ENCODE results near the gene DCTPP1.
"Not testable (repeated sequence)": the region's sequence is repeated elsewhere in the genome, so short reads cannot be mapped to it uniquely, and the experiment has no call there.

DNA sequence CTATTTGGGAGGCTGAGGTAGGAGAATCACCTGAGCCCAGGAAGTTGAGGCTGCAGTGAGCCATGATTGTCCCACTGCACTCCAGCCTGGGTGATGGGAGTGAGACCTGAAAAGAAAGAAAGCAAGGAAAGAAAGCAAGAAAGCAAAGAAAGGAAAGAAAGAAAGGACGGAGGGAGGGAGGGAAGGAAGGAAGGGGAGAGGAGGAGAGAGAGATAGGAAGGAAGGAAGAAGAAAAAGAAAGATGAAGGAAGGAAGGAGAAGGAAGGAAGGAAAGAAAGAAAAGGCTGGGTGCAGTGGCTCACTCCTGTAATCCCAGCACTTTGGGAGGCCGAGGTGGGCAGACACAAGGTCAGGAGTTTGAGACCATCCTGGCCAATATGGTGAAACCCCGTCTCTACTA lies 47.9 kb upstream of the DCTPP1 start:
- TF ChIP-seq, protein P1, sequence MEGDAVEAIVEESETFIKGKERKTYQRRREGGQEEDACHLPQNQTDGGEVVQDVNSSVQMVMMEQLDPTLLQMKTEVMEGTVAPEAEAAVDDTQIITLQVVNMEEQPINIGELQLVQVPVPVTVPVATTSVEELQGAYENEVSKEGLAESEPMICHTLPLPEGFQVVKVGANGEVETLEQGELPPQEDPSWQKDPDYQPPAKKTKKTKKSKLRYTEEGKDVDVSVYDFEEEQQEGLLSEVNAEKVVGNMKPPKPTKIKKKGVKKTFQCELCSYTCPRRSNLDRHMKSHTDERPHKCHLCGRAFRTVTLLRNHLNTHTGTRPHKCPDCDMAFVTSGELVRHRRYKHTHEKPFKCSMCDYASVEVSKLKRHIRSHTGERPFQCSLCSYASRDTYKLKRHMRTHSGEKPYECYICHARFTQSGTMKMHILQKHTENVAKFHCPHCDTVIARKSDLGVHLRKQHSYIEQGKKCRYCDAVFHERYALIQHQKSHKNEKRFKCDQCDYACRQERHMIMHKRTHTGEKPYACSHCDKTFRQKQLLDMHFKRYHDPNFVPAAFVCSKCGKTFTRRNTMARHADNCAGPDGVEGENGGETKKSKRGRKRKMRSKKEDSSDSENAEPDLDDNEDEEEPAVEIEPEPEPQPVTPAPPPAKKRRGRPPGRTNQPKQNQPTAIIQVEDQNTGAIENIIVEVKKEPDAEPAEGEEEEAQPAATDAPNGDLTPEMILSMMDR (IDR thresholded peaks at IDR 0.05) = not testable (repeated sequence)
- TF ChIP-seq POLR2A (IDR thresholded peaks at IDR 0.05) = not testable (repeated sequence)

All from body of pancreas (tissue), 4 donors.